ENCODE data around the gene LRRC36. TPM values are rescaled to one million over a fixed set of nuclear protein-coding genes. Genes with fewer than 3 reads are reported as not detected.

LRRC36 gene
- total RNA-seq, 4 donors from 2014 or later: 0.33 TPM; not detected in 3

DNA sequence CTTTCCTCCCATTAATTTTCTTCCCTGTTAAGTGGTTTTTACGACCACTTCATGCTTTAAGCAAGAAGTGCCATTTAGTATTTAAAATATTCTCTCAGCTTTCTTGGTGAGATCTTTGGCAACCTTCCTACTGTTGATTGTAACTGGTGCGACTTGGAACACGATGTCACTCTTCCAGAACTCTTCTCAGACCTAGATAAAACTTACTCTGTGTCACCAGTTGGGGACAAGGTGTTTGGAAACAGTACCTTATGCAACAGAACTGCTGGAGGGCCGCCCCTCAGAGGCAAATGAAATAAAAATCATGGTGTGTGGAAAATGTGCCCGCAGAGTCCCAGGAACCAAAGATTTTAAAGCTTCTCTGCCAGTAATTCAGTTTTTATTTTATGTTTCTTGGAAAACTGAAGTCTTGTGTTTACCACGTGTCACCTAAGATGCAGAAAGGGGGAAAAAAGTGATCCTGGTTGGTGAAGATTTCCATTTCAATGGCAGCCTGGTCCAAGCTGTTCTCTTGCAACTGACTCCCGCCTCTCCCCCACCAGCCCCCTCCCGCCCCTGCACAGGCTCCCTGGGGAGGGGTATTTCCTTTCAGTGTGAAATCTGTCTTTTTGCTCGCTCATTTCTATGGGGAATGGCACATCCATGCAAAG is 97.1 kb downstream of the LRRC36 start:
- 52% methylated on average over 9 of the region's 9 CpGs for WGBS
- intact Hi-C loops (cut with DNase I): no loop called here
- peaks cover 0 to 11% (median 9%) of the 10 kb centered on the region in 4 donors for H3K4me1 ChIP-seq
- TF ChIP-seq EP300 (IDR thresholded peaks at IDR 0.05) (no peak), POLR2A (IDR thresholded peaks at IDR 0.05; ENCODE audit: low read depth) (no peak), POLR2AphosphoS5 (IDR thresholded peaks at IDR 0.05) (no peak)
- TF ChIP-seq, protein P1, sequence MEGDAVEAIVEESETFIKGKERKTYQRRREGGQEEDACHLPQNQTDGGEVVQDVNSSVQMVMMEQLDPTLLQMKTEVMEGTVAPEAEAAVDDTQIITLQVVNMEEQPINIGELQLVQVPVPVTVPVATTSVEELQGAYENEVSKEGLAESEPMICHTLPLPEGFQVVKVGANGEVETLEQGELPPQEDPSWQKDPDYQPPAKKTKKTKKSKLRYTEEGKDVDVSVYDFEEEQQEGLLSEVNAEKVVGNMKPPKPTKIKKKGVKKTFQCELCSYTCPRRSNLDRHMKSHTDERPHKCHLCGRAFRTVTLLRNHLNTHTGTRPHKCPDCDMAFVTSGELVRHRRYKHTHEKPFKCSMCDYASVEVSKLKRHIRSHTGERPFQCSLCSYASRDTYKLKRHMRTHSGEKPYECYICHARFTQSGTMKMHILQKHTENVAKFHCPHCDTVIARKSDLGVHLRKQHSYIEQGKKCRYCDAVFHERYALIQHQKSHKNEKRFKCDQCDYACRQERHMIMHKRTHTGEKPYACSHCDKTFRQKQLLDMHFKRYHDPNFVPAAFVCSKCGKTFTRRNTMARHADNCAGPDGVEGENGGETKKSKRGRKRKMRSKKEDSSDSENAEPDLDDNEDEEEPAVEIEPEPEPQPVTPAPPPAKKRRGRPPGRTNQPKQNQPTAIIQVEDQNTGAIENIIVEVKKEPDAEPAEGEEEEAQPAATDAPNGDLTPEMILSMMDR (IDR thresholded peaks at IDR 0.05): no peak
- H3K27me3 ChIP-seq: peaks cover 0 to 39% (median 0%) of the 10 kb centered on the region in 4 donors
- no peak overlapping the region for H3K4me3 ChIP-seq
- no peak overlapping the region for H3K27ac ChIP-seq (replicated peaks in 1 of 4)
- no peak for DNase-seq (ENCODE audit: extremely low spot score)
- no peaks in the 10 kb centered on the region for H3K36me3 ChIP-seq
- H3K9me3 ChIP-seq: no peaks in the 10 kb centered on the region

DNA sequence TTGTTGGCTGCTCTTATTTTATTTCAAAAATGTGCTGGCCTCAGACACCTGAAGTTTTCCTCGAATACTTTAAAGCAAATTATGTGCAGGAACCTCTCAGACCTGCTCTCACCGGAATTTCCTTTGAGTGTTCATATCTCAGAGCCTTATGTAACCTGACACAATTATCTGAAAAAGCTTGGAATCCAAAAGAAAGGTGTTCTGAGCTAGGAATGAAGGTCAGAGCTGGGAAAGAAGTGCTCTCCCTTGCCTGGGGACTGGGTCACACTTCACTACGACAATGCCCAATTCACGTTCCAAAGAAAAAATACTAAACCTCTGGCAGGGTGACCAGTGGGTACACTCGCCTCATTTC is 97.6 kb downstream of the LRRC36 start:
- TF ChIP-seq EP300 (IDR thresholded peaks at IDR 0.05): no peak
- no peak for TF ChIP-seq POLR2A (IDR thresholded peaks at IDR 0.05; ENCODE audit: low read depth)
- TF ChIP-seq, protein P1 (IDR thresholded peaks at IDR 0.05): no peak
- no peak for TF ChIP-seq POLR2AphosphoS5 (IDR thresholded peaks at IDR 0.05)
- no peaks in the 10 kb centered on the region for H3K36me3 ChIP-seq
- H3K27ac ChIP-seq (replicated peaks in 1 of 4): no peak overlapping the region
- DNase-seq (ENCODE audit: extremely low spot score): no peak
- no peak overlapping the region for H3K4me3 ChIP-seq
- peaks cover 0 to 11% (median 9%) of the 10 kb centered on the region in 4 donors for H3K4me1 ChIP-seq
- 76% methylated on average over 5 of the region's 5 CpGs for WGBS
- intact Hi-C loops (cut with DNase I): no loop called here
- H3K9me3 ChIP-seq: no peaks in the 10 kb centered on the region
- H3K27me3 ChIP-seq: peaks cover 0 to 44% (median 0%) of the 10 kb centered on the region in 4 donors

DNA sequence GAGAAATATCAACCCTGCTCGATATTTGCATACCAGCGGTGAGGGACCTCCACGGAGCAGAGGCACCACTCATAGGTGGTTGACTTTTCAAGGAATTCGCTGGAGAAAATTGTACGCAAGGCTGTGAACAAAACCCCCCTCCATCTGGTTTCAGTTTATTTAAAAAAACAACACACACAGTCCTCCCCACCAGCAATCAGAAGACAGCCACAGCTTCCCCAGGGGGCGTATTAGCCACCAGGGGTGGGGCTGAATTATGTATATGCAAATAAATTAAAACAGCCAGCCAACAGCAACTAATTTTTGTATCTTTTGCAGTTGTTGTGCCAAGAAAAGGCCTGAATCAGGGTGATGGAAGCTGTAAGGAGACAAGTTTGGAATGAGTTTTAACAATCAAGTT is 98.4 kb downstream of the LRRC36 start:
- H3K27ac ChIP-seq (replicated peaks in 1 of 4): no peak overlapping the region
- DNase-seq (ENCODE audit: extremely low spot score): no peak
- H3K4me1 ChIP-seq: peaks cover 0 to 16% (median 11%) of the 10 kb centered on the region in 4 donors
- peaks cover 0 to 50% (median 0%) of the 10 kb centered on the region in 4 donors for H3K27me3 ChIP-seq
- WGBS: 52% methylated on average over 6 of the region's 6 CpGs
- no peaks in the 10 kb centered on the region for H3K36me3 ChIP-seq
- intact Hi-C loops (cut with DNase I): no loop called here
- H3K9me3 ChIP-seq: no peaks in the 10 kb centered on the region
- no peak overlapping the region for H3K4me3 ChIP-seq
- no peak for TF ChIP-seq POLR2A (IDR thresholded peaks at IDR 0.05; ENCODE audit: low read depth)
- no peak for TF ChIP-seq EP300 (IDR thresholded peaks at IDR 0.05)
- TF ChIP-seq POLR2AphosphoS5 (IDR thresholded peaks at IDR 0.05): no peak
- TF ChIP-seq, protein P1 (IDR thresholded peaks at IDR 0.05): no peak

DNA sequence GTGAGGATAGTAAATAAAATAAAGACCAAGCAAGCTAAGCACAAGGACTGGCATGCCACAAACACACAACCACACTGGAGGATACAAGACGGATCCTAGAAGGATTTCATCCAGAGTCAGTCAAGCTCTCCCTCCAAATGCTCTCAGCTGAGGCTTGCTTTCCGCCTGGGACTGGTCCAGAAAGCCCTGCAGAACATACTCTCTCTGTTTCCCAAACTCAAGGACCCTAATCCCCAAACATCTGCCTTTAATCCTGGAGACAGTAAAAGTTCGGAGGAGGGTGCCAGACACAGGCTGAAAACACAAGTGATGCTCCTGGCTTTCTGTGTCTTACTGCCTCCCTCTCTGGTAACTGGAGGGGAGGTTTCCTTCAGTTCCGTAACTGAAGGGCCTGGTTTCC is 99.0 kb downstream of the LRRC36 start:
- no peak for DNase-seq (ENCODE audit: extremely low spot score)
- TF ChIP-seq POLR2AphosphoS5 (IDR thresholded peaks at IDR 0.05): no peak
- TF ChIP-seq, protein P1 (IDR thresholded peaks at IDR 0.05): no peak
- no peak for TF ChIP-seq POLR2A (IDR thresholded peaks at IDR 0.05; ENCODE audit: low read depth)
- no peak for TF ChIP-seq EP300 (IDR thresholded peaks at IDR 0.05)
- Histone ChIP-seq H3K36me3 (no peaks in the 10 kb centered on the region), H3K27me3 (peaks cover 0 to 55% (median 0%) of the 10 kb centered on the region in 4 donors), H3K27ac (replicated peaks in 1 of 4) (no peak overlapping the region), H3K4me3 (no peak overlapping the region), H3K4me1 (peaks cover 4 to 22% (median 17%) of the 10 kb centered on the region in 4 donors), H3K9me3 (no peaks in the 10 kb centered on the region)
- 76% methylated on average over 3 of the region's 4 CpGs for WGBS
- intact Hi-C loops (cut with DNase I): no loop called here

DNA sequence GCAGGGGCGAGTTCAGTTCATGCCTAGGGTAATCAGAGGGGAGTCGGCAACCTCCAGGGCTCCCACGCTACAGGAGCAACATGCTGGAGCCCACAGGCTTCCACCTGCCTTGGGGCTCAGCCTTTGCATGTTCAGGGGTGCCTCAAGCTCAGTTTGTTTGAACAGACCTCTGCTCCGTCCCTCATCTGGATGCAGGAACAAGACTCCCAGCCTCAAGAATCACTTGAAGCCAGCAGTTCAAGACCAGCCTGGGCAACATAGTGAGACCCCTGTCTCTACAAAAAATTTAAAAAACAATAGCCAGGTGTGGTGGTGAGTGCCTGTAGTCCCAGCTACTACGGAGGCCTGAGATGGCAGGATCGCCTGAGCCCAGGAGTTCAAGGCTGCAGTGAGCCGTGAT is 99.4 kb downstream of the LRRC36 start:
- Histone ChIP-seq H3K27ac (replicated peaks in 1 of 4) (no peak overlapping the region), H3K36me3 (no peaks in the 10 kb centered on the region), H3K9me3 (no peaks in the 10 kb centered on the region), H3K4me1 (peaks cover 5 to 26% (median 21%) of the 10 kb centered on the region in 4 donors), H3K4me3 (no peak overlapping the region), H3K27me3 (peaks cover 0 to 57% (median 0%) of the 10 kb centered on the region in 4 donors)
- TF ChIP-seq POLR2A (IDR thresholded peaks at IDR 0.05; ENCODE audit: low read depth): no peak
- no peak for TF ChIP-seq EP300 (IDR thresholded peaks at IDR 0.05)
- TF ChIP-seq, protein P1 (IDR thresholded peaks at IDR 0.05): no peak
- TF ChIP-seq POLR2AphosphoS5 (IDR thresholded peaks at IDR 0.05): no peak
- intact Hi-C loops (cut with DNase I): no loop called here
- no peak for DNase-seq (ENCODE audit: extremely low spot score)
- 93% methylated on average over 5 of the region's 7 CpGs for WGBS

All from esophagus muscularis mucosa (tissue), 4 donors.